PC-9 (cell line): ENCODE data around the gene DYSF. TPM values are rescaled to one million over a fixed set of nuclear protein-coding genes. Genes with fewer than 3 reads are reported as not detected.

Experiments used
- BruUV-seq: library from RNA; stranded (reverse); fragments of 400-500 nt; replicated peaks from 2 replicates; lab custom pipeline; 2021; lab: Mats Ljungman, UMichigan
- CTCF ChIA-PET: fragments of 300-600 bp; sonication (Branson Sonifier 250); formaldehyde crosslinking; loops from one replicate; lab custom pipeline; 2022; ENCODE audit warnings: antibody characterized with exemption; lab: Charles Lee
- POLR2A ChIA-PET: fragments of 300-600 bp; sonication (Branson Sonifier 250); formaldehyde crosslinking; loops from one replicate; lab custom pipeline; 2022; ENCODE audit warnings: antibody characterized with exemption; ENCODE audit not compliant: unreplicated experiment; lab: Charles Lee
- DNase-seq, 2 experiments: peaks; one replicate each; pipeline versions ENCODE4 v3.0.0 to v3.0.0-alpha.2; 2015 to 2022; ENCODE audit warnings: mixed read lengths in 1 of 2
- H2AFZ ChIP-seq: fragments of 200-600 bp; sonication (generic); 2 replicates; pipeline ENCODE4 v1.8.1; 2017; ENCODE audit warnings: antibody characterized with exemption
- H3F3A ChIP-seq: fragments of 200-600 bp; sonication (generic); 2 replicates; pipeline ENCODE4 v1.8.1; 2017; ENCODE audit warnings: antibody characterized with exemption, mild to moderate bottlenecking, low read depth; ENCODE audit not compliant: insufficient read depth
- H3K27ac ChIP-seq: fragments of 200-600 bp; sonication (generic); 2 replicates; pipeline ENCODE4 v1.6.1; 2016; ENCODE audit warnings: mixed run types
- H3K27me3 ChIP-seq: fragments of 200-600 bp; sonication (generic); 2 replicates; pipeline ENCODE4 v1.6.1; 2016; ENCODE audit warnings: low read depth, mixed run types; ENCODE audit not compliant: insufficient read depth
- H3K36me3 ChIP-seq: fragments of 200-600 bp; sonication (generic); 2 replicates; pipeline ENCODE4 v1.6.1; 2016; ENCODE audit warnings: low read depth, mixed run types
- H3K4me1 ChIP-seq: fragments of 200-600 bp; sonication (generic); replicated peaks from 2 replicates; pipeline ENCODE4 v1.6.1; 2016; ENCODE audit warnings: mixed run types; ENCODE audit not compliant: insufficient read depth
- H3K4me2 ChIP-seq: fragments of 200-600 bp; sonication (generic); 2 replicates; pipeline ENCODE4 v1.6.1; 2017; ENCODE audit warnings: mixed run types
- H3K4me3 ChIP-seq: fragments of 200-600 bp; sonication (generic); 2 replicates; pipeline ENCODE4 v1.6.1; 2016; ENCODE audit warnings: mixed run types
- H3K79me2 ChIP-seq: fragments of 200-600 bp; sonication (generic); 2 replicates; pipeline ENCODE4 v1.6.1; 2017; ENCODE audit warnings: low read depth, mixed run types
- H3K9me2 ChIP-seq: fragments of 200-600 bp; sonication (generic); 2 replicates; pipeline ENCODE4 v1.8.1; 2017; ENCODE audit warnings: mild to moderate bottlenecking; ENCODE audit not compliant: insufficient read depth
- H3K9me3 ChIP-seq: fragments of 200-600 bp; sonication (generic); 2 replicates; pipeline ENCODE4 v1.8.1; 2016; ENCODE audit warnings: low read depth; ENCODE audit not compliant: insufficient read depth
- H4K20me1 ChIP-seq: fragments of 200-600 bp; sonication (generic); 2 replicates; pipeline ENCODE4 v1.8.1; 2017; ENCODE audit not compliant: insufficient read depth
- EZH2 ChIP-seq: fragments of 200-600 bp; sonication (generic); IDR thresholded peaks from 2 replicates; pipeline ENCODE4 v1.8.0; 2017; ENCODE audit warnings: antibody characterized with exemption, low read depth
- intact Hi-C: fragments of 100-400 bp; cut with micrococcal nuclease; formaldehyde crosslinking; loops from one replicate; pipeline ENCODE4 v1.10.0; 2022; ENCODE audit not compliant: unreplicated experiment
- total RNA-seq: library from RNA; stranded (reverse); gene quantifications from 2 replicates; pipeline ENCODE4 v1.2.3, GENCODE V29; 2021
- TF ChIP-seq, protein P1 (sequence below): fragments of 200-600 bp; sonication (generic); conservative IDR thresholded peaks from 2 replicates; pipeline ENCODE4 v1.6.1; 2017; ENCODE audit warnings: mixed run types, antibody characterized with exemption, mild to moderate bottlenecking, moderate library complexity

Gene DYSF
- total RNA-seq, 1 experiment from 2014 or later = 12.2 TPM

DNA sequence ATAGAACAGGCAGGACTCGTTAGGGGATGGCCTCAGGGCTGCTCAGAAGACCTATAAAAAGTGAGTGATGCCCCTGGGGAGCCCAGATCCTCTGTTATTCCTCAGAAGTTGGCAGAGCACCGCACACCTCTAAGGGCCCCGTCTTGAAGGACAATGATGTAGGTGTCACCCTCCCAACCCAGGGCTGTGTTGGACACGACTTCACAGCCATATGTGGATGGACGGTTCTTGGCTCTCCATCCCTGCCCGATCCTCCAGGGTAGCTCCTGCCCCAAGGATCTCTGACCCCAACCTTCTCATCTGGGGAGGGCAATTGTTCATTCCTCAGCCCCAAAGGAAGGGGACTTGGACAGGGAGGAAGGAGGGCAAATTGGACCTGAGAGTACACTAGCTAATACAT is 246.1 kb downstream of the DYSF start:
- DNase-seq = no peak
- H3K27me3 ChIP-seq = 0 out of 2 replicates have a peak, but pooled peaks cover 5% of the 10 kb centered on the region
- H3K36me3 ChIP-seq = no peaks in the 10 kb centered on the region
- POLR2A ChIA-PET = no interaction called here
- no peak overlapping the region for H3K27ac ChIP-seq
- no peaks in the 10 kb centered on the region for H3K9me2 ChIP-seq
- H3F3A ChIP-seq = no peaks in the 10 kb centered on the region
- H3K4me3 ChIP-seq = no peak overlapping the region
- H4K20me1 ChIP-seq = no peaks in the 10 kb centered on the region
- CTCF ChIA-PET = no interaction called here
- H3K9me3 ChIP-seq = no peaks in the 10 kb centered on the region
- H2AFZ ChIP-seq = no peak overlapping the region
- no peaks in the 10 kb centered on the region for H3K79me2 ChIP-seq
- H3K4me1 ChIP-seq = 0 out of 2 replicates have a peak, but pooled peaks cover 11% of the 10 kb centered on the region
- no peak overlapping the region for H3K4me2 ChIP-seq
- TF ChIP-seq, protein P1, sequence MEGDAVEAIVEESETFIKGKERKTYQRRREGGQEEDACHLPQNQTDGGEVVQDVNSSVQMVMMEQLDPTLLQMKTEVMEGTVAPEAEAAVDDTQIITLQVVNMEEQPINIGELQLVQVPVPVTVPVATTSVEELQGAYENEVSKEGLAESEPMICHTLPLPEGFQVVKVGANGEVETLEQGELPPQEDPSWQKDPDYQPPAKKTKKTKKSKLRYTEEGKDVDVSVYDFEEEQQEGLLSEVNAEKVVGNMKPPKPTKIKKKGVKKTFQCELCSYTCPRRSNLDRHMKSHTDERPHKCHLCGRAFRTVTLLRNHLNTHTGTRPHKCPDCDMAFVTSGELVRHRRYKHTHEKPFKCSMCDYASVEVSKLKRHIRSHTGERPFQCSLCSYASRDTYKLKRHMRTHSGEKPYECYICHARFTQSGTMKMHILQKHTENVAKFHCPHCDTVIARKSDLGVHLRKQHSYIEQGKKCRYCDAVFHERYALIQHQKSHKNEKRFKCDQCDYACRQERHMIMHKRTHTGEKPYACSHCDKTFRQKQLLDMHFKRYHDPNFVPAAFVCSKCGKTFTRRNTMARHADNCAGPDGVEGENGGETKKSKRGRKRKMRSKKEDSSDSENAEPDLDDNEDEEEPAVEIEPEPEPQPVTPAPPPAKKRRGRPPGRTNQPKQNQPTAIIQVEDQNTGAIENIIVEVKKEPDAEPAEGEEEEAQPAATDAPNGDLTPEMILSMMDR = no peak
- intact Hi-C loops = loop anchor here (10.0 kb wide), 1 partner anchor 95 kb away; no protein-coding TSS in a partner anchor
- BruUV-seq = no TSS peak

DNA sequence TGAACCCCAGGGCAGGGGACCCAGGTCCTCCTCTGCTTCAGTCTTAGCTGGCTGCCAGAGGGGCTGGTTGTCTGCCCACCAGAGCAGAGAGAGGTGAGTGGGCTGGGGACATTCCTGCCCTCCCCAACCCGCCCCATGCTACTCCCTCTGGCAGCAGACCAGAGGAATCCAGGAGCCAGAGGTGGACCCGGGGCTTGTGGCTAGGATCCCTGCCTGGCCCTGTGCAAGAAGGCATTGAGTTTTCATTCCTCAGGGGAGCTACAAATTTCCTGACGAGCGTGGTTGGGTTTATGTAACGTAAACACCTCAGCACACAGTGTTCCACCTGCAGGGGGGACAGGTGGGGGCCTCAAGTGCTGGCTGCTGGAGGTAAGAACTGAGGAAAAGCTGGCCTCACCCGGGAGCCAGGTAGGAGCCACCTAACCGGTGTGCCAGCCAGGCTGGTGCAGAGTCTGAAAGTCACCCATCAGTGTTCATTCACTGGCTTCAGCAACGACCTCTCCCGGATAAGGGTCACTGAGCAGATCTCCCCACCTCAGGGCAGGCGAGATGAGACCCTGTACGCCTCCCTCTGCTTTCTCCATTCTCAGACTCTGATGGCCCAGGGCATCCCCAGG is 246.8 kb downstream of the DYSF start:
- no peak overlapping the region for H2AFZ ChIP-seq
- H3K9me2 ChIP-seq = no peaks in the 10 kb centered on the region
- intact Hi-C loops = no loop called here
- no peak overlapping the region for H3K27ac ChIP-seq
- no TSS peak for BruUV-seq
- POLR2A ChIA-PET = no interaction called here
- no peak overlapping the region for H3K4me3 ChIP-seq
- H3K4me1 ChIP-seq = 0 out of 2 replicates have a peak, but pooled peaks cover 11% of the 10 kb centered on the region
- H3K36me3 ChIP-seq = no peaks in the 10 kb centered on the region
- 0 out of 2 replicates have a peak, but pooled peaks cover 5% of the 10 kb centered on the region for H3K27me3 ChIP-seq
- TF ChIP-seq, protein P1 = no peak
- TF ChIP-seq EZH2 = no peak
- CTCF ChIA-PET = no interaction called here
- no peaks in the 10 kb centered on the region for H3K79me2 ChIP-seq
- no peaks in the 10 kb centered on the region for H3K9me3 ChIP-seq
- DNase-seq = no peak
- no peak overlapping the region for H3K4me2 ChIP-seq
- H4K20me1 ChIP-seq = no peaks in the 10 kb centered on the region
- no peaks in the 10 kb centered on the region for H3F3A ChIP-seq

DNA sequence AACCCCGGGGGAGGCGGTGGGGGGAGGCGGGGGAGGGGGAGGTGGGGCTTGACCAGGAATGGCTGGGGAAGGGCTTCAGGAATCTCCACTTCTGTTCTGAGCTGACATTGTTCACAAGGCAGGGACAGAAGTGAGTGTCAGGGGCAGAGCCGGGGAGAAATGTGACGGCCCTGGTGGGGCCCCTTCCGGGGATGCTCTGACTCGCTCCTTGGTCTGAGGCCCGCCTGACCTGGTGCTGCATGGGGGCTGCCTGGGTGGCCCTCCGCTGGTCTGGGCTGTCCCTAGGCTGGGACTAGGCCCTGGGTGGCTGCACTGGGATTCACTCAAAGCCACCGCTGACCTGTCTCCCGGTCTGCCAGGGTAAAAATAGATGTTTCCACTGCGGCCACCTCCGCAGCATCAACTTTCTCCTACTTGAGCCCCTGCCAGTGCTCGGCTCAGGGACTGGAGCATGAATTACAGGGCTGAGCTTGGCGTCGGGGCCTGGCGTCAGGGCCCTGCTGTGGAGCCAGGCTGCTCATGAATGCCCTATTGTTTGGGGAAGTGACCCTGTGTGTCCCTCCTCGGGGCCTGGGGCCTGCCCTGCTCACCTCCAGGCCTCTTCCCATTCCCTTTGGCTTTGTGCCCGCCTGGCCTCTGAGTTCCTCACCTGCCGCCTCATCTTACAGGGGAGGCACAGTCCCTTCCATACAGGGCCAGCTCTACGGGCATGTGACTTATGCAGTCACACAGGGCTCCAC is 247.5 kb downstream of the DYSF start:
- no peaks in the 10 kb centered on the region for H3K79me2 ChIP-seq
- intact Hi-C loops = no loop called here
- H3K4me3 ChIP-seq = no peak overlapping the region
- H3K27ac ChIP-seq = no peak overlapping the region
- H3K4me1 ChIP-seq = 0 out of 2 replicates have a peak, but pooled peaks cover 11% of the 10 kb centered on the region
- no peak overlapping the region for H2AFZ ChIP-seq
- DNase-seq = no peak
- no peaks in the 10 kb centered on the region for H3F3A ChIP-seq
- no peaks in the 10 kb centered on the region for H3K36me3 ChIP-seq
- H3K9me3 ChIP-seq = no peaks in the 10 kb centered on the region
- H3K27me3 ChIP-seq = 0 out of 2 replicates have a peak, but pooled peaks cover 5% of the 10 kb centered on the region
- no peaks in the 10 kb centered on the region for H3K9me2 ChIP-seq
- POLR2A ChIA-PET = no interaction called here
- BruUV-seq = no TSS peak
- CTCF ChIA-PET = no interaction called here
- no peaks in the 10 kb centered on the region for H4K20me1 ChIP-seq
- TF ChIP-seq, protein P1 = no peak
- no peak for TF ChIP-seq EZH2
- no peak overlapping the region for H3K4me2 ChIP-seq
